Esophagus mucosa (tissue), 1 donor: ENCODE data around the gene SPAG9. TPM values are rescaled to one million over a fixed set of nuclear protein-coding genes. Genes with fewer than 3 reads are reported as not detected.

Experiments
- ATAC-seq: fragments of 200-7000 bp; cut with Tn5 transposase; one replicate; pipeline ENCODE4 v1.9.1; 2020
- total RNA-seq: library from RNA; stranded (reverse); gene quantifications from one replicate; pipeline ENCODE4 v1.2.4, GENCODE V29; 2023
- donor health status: DM: yes; HTN: yes; CAD: no.

The SPAG9 gene
- total RNA-seq, 1 donor from 2014 or later: 40.4 TPM

- ATAC-seq: no peak
Observed at GRCh38 chr17:51044976-51045375, 75.7 kb downstream of the SPAG9 start.

GRCh38 chr17:51036084-51036483 is 84.6 kb downstream of the SPAG9 start:
- ATAC-seq: no peak

GRCh38 chr17:51035431-51035830 is 85.2 kb downstream of the SPAG9 start:
- ATAC-seq: no peak

GRCh38 chr17:51034800-51035199 is 85.9 kb downstream of the SPAG9 start:
- ATAC-seq: no peak

- no peak for ATAC-seq
Observed at GRCh38 chr17:51032850-51033249, 87.8 kb downstream of the SPAG9 start.

DNA sequence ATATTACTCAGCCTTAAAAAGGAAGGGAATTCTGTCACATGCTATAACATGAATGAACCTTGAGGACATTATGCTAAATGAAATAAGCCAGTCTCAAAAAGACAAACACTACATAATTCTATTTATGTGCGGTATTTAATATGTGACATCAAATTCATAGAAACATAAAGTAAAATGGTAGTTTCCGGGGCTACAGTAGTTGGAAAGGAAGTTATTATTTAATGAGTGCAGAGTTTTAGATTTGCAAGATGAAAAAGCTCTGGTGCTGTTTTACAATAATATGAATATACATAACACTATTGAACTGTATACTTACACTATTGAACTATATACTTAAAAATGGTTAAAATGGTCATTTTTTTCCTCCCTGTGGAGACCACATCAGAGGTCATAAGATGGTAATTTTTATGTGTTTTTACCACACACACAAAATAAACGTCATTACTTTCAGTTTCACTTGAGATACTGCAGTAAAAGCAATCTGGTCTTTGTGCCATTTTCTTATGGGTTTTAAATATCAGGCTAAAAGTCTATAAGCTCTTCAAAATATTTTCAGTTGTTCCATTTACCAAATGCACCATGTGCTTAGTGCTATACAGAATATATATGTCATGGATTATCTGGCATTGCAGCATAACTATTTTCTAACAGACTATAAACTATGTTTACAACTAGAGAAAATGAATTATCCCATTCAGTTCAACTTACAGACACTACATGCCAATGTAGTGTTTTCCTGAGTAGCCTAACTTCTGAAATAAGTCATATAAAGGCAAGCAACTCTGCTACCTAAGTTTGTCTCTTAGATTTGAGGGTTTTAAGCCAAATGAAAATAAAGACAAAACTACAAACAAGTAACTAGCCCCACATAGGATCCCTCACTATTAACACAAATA is 90.9 kb downstream of the SPAG9 start:
- ATAC-seq: no peak

- no peak for ATAC-seq
Observed at GRCh38 chr17:51029142-51029541, 91.5 kb downstream of the SPAG9 start.

GRCh38 chr17:51028176-51028863 is 92.3 kb downstream of the SPAG9 start:
- no peak for ATAC-seq

- ATAC-seq: no peak
Observed at GRCh38 chr17:51018541-51018940, 102.1 kb downstream of the SPAG9 start.

DNA sequence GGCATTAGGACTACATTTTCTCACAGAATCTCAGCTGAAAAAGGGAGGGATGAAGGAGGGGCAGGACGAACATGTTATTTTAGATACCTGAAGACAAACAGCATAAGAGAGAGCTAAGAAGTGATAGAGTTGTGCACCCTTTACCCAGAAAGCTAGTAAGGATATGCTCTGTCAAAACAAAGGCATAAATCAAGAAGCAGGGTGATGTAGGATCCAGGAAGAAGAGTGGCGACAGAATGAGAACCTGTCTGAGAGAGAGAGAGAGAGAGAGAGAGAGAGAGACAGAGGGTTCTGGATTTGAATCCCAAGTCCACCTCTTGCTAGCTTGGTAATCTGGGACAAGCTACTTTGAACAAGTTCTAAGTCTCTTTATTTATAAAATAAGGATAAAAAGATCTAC is 103.4 kb downstream of the SPAG9 start:
- ATAC-seq: no peak

- ATAC-seq: no peak
Observed at GRCh38 chr17:51016099-51016498, 104.6 kb downstream of the SPAG9 start.

DNA sequence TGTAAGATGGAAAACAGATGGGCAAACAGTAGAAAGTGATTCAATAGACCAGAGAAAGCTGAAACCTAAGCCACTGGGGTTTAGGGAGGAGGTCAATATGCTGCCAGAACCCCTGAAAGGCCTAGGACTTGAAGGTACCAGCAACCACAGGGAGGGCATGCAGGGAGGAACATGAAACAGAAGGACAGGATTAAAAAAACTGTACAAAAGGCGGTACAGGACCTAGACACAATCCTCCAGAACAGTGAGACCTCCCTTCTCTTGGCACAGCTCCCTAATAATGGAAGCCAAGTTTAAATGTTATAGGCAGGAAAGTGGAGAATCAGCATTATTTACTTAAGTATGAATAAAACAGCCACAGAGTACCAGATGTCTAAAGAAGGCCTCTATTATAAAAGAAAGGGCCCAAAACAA is 105.5 kb downstream of the SPAG9 start:
- no peak for ATAC-seq

DNA sequence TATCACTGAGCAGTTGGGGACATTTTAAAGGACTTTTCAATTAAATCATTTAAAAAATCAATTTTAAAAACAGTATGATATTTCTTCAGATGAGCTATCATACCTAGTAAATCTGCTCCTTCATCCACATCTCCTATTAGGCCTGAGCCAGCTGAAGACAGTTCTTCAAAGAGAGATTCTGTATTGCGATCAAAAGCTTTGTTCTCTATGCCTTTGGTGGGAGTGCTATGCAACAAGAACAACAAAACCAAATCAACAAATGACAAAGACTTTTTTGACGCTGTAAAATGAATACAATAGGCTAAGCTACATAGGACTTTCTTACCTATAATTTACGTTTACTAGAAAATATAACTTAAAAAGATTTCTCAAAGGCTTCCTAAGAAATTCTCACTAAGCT is 106.5 kb downstream of the SPAG9 start:
- ATAC-seq: no peak

DNA sequence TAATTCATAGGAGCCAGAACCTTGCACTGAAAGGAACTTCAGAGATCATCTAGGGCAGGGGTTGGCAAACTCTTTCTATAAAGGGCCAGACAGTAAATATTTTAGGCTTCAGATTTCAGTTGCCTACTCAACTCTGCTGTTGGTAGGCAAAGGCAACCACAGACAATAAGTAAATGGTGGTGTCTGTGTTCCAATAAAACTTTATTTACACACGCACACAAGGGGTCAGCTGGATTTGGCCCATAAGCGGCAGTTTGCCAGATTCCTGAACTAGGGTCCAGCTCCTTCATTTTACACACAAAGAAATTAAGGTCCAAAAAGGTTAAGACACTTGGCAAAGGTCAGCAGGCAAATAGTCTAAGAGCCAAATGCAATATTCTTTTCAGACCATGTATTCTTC is 107.3 kb downstream of the SPAG9 start:
- no peak for ATAC-seq

- no peak for ATAC-seq
Observed at GRCh38 chr17:51012538-51012937, 108.1 kb downstream of the SPAG9 start.

GRCh38 chr17:51010173-51010675 is 110.4 kb downstream of the SPAG9 start:
- no peak for ATAC-seq

- ATAC-seq: no peak
Observed at GRCh38 chr17:51006601-51007000, 114.1 kb downstream of the SPAG9 start.

DNA sequence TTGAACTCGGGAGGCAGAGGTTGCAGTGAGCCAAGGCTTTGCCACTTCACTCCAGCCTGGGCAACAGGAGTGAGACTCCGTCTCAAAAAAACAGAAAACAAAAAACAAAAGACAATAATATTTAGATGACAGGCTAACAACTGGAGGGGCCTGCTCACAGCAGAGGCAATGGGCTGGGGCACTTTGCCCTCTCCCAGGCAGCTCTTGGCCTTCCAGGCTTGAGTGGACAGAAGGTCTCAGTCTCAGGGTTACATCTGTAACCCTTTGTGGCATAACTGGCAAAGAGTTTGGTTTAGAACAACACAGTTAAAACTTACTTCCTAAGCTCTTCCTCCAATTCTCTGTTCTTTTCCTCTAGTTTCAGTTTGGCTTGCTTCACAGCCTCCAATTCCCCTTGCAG is 114.9 kb downstream of the SPAG9 start:
- ATAC-seq: no peak

DNA sequence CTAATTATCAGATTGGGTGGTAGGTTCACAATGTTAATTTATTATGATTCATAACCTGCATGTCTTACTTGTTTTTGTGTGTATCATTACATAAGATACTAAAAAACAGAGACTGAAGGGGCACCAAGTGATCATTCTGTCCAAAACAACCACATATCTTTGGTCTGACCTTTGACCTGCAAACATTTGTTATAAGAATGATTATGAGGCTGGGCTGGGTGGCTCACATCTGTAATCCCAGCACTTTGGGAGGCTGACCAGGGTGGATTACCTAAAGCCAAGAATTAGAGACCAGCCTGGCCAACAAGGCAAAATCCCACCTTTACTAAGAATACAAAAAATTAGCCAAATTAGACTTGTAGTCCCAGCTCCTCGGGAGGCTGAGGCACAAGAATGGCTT is 116.4 kb downstream of the SPAG9 start:
- no peak for ATAC-seq

DNA sequence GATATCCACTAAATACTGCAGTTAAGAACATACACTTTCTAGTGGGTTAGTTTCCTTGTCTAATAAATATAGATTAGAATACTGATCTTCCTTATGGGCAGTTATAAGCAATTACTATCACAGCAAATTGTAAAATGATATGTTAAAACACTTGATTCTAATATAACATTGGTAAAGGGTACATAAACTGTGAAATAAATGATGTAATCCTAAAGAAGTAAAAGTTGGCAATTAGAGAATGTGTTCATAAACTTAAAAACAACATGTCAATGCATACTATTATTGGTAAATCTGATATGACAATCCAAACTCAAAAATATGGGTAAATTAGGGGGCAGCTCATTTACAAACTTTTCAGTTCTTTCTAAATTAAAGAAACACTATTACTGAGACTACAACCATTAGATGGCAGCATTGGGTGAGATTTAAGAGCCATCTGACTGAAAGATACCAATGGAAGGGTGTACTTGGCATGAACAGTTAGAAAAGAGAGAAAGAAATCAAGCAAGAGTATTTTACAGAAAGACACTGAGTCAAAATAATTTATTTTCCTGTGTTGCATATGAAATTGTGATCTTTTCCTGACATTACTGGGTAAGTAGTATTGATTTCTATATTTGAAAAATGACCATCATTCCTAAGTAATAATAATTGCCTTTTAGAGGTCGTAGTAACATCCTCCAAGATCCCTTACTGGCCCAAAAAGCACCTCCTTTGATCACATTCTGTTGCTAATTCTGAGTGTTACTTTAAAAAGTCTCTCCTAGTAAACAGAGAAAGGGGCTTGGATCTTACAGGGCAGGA is 119.6 kb downstream of the SPAG9 start:
- peak; percentile 59 for ATAC-seq

DNA sequence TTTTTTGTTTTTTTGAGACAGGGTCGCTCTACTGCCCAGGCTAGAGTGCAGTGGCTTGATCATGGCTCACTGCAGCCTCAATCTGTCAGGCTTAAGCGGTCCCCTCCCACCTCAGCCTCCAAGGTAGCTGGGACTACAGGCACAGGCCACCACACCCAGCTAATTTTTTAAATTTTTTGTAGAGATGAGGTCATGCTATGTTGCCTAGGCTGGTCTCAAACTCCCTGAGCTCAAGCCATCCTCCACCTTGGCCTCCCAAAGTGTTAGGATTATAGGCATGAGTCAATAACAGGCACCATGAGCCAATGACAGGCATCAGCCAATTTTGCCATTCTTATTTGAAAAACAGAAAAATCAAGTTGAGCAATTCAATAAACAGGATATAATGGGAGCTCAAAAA is 125.0 kb downstream of the SPAG9 start:
- ATAC-seq: no peak

GRCh38 chr17:50993544-50993943 is 127.1 kb downstream of the SPAG9 start:
- no peak for ATAC-seq

DNA sequence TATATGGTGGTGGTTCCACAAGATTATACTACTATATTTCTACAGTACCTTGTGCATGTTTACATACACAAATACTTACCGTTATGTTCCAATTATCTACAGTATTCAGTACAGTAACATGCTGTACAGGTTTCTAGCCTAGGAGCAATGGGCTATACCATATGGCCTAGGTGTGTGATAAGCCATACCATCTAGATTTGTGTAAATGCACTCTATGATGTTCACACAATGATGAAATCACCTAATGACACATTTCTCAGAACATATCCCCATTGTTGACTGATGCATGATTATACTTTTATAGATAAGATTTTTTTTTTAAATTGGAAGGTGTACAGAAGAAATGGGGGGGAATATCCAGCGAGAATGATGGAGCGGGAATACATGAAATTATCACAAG is 131.5 kb downstream of the SPAG9 start:
- ATAC-seq: no peak
